NCI-H82 treated with DMSO at 0.1 percent for 48 hours (cell line): ENCODE results near the gene UPF2.
"Not testable (repeated sequence)": the region's sequence is repeated elsewhere in the genome, so short reads cannot be mapped to it uniquely, and the experiment has no call there.

Experiments
- DNase-seq: peaks from one replicate; lab custom pipeline; 2025; ENCODE audit not compliant: unreplicated experiment; lab: John Stamatoyannopoulos, UW

The UPF2 gene

DNA sequence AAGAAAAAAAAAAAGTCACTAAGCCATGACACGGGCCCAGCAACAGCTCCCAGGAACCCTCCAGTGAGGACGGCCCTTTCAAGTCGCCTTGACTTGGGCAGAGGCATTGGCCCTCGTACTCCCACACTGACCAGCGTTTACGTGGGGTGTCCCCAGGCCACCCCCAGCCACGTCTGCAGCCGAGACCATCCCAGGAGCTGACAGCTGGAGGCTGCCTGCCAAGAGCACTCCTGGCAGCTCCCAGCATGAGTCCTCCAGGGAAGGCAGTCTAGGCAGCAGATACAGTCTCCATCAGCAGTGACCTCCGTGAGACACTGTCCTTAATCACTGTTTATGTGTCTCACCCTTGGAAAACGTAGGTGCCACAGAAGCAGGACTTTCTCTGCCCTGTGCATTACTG lies 133.0 kb downstream of the UPF2 start:
- no peak for DNase-seq

DNA sequence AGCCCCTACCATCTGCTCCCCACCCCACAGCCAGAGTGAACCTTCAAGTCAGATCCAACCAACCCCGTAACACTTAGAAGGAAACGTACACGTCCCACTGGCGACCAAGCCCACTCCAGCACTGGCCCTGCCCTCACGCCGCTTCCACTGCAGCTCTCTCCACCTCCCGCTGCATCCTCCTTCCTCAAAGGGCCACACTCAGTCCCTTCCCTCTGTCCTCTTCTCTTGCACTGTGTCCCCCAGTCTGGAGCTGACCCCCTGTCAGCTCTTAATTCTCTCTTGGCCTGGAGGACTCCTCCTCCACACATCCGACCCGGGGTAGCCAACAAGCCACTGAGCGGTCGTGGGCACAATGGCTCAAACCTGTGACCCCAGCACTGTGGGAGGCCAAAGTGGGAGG lies 133.6 kb downstream of the UPF2 start:
- no peak for DNase-seq

DNA sequence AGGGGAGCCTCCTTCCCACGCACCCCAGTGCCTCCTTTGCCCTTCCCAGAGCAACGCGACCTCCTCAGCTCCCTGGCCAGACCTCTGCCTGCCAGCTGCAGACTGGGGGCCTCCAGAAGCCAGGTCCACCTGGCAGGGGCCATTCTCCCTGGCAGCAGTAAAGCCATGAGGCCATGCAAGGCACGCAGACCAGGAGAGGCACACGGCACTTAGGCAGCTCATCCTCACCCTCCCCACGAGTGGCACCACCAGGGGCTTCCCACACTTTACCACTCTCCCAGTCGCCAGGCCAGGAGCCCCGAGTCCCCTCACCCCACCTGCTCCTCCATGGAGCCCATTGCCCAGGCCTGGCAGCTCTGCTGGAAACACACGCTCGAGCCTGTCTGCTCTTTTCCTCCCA lies 134.1 kb downstream of the UPF2 start:
- no peak for DNase-seq

DNA sequence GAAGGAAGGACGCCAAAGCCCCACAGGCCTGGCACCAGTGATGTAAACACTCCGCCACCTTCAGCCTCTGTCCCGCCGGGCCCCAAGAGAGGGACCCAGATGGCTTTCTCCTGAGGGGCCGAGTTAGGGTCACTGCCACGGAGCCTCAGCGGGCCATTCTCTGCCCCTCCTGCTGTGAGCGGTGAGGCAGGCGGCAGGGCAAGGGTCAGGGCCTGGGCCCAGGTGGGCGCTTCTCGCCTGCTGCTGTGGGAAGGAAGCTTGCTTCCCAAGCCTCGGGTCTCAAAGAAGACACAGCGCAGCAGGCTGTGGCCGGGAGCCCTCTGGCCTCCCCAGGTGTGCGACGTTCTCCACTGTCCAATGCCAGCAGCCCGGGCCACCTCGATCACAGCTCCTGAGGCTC lies 134.7 kb downstream of the UPF2 start:
- DNase-seq, result no peak

DNA sequence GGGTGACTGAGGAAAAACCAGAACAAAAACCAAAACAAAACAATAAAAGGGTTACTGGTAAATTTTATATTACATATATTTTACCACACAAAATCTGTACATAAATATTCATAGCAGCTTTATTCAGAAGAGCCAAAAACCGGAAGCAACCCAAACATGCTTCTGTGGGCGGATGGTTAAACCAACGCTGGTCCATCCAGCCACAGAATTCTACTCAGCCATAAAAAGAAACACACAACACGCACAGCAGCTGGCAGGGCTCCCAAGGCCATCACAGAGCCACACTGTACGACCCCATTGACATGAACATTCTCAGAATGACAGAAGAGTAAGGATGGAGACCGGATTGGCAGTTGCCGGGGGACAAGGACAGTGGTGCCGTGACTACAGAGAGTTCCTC lies 135.9 kb downstream of the UPF2 start:
- no peak for DNase-seq

DNA sequence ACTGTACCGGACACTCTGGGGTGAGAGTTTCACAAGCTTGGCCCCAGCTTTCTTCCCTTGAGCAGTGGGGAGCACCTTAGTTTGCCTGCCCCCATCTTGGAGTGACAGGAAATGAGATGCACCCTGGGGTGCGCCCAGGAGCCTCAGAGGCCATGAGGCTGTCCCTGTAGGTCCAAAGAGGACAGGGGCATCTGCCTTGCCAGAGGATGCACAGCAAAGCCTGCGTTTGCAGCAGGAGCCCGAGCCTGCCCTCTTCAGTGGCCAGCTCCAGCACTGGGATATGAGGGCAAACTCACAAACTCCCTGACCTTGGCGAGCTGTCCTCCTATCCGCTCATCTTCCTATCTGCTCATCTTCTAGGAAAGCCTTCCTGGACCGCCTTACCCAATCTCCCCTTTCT lies 140.0 kb downstream of the UPF2 start:
- DNase-seq, result no peak

DNA sequence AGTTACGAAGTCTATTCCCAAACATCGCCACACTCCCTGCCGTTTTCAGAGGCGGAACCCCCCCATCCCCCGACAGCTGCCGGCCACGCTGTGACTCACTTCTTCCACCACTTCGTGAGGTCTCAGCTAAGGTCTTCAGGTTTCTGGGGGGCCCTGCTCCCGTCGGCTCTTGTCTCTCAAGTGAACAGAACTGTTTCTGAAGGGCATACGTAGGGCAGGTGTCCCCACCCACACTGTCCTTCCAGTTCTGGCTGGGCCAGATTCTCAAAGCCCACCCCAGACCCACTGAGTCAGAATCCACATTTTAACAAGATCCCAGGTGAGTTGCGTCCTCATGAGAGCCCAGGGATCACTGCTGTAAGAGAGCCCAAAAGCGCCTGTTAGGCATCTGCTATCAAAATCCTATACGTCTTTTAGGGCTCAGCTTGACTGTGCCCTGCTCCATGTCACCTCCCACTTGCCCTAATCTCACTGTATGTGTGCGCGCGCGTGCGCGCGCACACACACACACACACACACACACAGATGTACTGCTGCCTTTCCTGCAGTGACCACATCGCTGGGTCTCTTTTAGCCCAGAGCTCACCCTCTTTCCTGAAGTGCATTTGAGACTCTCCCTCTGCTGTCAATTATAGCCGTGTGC lies 140.7 kb downstream of the UPF2 start:
- DNase-seq, result no peak

DNA sequence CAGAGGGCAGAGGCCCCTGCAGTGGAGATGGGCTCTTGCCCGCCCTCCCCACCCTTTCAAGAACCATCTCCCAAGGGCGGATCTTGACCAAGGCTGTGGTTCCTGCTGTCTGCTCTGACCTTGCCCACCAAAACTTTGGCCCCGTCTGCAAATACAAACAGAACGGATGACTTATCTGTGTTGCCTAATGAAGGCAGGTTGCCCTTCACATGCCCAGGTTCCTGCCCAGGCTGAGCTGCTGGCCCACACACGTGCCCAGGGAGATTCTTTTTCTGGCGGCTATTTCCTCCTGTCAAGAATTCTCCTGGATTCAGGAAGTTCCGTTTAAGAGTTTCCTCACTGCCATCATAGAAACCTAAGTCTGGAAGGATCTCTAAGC lies 141.2 kb downstream of the UPF2 start:
- DNase-seq, result no peak

DNA sequence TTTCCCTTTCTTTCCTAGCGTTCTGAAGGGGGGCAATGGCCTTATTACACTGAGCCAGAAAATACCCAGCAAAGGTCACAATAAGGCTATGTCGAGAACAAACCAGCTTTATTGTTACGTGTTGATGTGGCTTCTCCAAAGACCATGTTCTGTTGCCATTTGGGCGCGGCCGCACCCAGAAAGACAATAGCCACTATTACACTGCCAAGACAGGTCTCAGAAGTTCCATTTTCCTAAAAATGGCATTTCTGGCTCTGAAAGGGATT lies 141.6 kb downstream of the UPF2 start:
- DNase-seq, result no peak

DNA sequence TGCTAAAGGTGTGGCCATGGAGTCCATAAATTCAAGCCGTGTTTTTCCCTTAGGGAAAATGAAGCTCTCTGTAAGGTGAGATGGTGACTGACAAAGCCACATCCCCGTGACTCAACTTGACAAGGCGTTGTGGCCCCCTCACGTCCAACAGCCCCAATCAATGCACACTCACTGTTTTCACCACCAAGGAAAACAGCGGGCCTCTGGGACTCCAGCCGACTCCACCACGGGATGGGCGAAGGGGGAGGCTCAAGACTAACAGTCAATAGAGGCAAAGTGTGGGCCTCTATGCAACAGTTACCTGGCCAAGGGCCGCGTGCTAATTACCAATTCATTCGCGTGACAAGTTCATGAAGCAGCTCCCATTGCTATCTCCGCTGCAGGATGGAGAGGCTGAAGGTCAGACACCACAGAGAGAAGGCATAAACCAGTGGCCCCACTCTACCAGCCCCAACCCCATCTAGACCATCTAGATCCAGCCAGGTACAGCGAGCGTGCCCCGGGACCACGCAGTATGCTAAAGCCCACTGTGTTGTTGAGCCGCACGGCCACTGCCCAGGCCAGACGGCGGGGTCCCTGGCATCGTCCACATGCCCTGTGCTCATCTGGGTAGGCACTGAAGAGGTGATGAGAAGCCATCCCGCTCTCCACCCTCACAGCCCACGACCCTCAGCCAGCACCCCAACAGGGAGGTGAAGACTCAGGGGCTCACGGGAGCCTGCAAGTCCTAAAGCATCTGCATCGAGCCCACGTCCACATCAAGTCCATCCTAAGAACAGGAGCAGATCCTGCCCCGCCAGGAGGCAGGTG lies 143.3 kb downstream of the UPF2 start:
- DNase-seq, result no peak

DNA sequence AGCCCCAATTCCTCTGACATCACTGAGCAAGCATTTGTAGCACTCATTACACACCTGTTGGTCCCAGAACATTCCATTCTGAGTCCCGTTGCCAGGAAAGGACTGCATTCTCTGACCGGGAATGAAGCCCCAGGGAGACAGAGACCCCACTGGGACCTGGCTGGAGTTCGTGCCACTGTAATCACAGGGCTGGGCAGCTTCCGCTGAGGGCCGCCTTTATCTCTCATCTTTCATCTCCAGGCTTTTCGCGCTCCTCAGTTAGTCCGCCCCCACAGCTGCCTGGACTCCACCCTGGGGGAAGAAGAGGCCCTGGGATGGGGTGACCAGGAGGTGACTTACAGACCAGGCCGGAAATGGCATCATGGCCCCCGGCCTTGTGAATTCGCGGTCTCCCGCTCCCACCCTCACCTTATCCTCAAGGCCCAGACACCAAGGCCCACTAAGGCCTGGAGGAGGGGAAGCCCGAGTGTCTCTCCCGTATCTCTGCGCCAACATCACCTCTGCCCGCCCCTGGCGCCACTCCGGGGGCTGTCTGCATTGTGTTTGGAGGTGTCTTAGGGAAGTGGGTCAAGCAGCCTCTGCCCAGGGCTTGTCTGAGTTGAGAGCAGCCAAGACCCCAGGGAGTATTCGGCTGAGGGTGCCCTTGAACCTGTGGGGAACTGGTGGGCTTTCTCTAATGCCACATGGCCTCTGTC lies 144.1 kb downstream of the UPF2 start:
- DNase-seq, result no peak

DNA sequence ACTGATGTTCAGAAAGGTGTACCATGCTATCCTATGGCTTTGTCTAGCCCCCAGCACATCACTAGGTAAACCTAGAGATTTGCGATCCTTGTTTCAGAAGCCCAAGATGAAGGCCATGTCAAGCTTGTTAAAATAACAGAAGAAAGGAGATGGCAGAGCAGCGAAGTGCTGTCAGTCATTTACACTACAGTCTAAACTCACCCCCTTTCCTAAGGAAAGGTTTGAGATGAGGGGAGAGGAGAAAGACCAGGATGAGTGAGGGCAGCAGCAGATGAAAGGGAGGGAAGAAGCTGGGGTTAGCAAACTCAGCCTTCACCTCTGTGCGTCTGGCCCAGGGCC lies 144.6 kb downstream of the UPF2 start:
- no peak for DNase-seq

DNA sequence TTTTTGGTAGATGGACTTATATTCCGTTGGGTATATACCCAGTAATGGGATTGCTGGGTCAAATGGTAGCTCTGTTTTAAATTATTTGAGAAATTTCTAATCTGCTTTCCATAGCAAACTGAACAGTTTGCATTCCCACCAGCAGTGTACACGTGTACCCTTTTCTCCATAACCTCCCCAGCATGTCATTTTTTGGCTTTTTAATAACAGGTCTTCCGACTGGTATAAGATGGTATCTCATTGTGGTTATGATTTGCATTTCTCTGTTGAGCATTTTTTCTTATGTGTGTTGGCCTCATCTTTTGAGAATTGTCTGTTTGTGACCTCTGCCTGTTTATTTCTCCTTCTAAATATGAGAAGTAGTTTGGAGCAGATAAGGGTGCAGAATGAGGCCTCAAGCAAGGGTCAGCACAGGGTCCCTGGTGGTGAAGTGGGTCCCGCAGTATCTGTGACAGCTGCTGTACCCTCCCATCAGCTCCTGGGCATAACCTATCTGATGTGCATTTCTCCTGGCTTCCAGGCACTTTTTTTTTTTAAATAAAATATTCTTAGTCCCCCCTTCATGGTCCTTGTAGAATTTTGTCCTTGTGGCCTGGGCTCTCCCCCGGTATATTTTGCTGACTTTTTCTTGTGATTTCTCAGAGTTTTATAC lies 145.9 kb downstream of the UPF2 start:
- DNase-seq, result no peak

DNA sequence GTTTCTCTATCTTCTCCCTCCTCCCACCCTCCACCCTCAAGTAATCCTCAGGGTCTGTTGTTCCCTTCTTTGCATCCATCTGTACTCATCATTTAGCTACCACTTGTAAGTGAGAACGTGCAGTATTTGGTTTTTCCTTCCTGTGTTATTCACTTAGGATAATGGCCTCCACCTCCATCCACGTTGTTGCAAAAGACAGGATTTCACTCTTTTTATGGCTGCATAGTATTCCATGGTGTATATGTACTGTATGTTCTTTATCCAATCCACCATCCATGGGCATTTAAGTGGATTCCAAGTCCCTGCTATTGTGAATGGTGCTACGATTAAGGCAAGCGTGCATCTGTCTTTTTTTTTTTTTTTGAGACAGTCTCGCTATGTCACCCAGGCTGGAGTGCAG lies 147.0 kb downstream of the UPF2 start:
- no peak for DNase-seq

DNA sequence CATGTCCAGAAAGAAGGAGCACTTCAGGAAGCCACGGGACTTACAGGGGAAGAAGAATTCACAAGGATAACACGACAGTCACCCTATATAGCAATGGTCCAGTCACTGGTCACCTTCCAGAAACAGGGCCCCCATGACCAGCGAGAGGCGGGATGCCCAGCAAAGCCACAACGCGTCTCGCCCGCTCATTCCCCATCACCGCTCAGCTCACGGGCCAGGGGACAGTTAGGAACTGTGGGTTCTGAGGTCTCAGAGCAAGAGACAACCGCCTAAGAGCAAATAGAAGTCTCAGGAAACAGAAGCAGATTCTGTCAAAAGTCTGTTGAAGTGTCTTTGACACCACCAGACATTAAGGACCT lies 147.5 kb downstream of the UPF2 start:
- no peak for DNase-seq

DNA sequence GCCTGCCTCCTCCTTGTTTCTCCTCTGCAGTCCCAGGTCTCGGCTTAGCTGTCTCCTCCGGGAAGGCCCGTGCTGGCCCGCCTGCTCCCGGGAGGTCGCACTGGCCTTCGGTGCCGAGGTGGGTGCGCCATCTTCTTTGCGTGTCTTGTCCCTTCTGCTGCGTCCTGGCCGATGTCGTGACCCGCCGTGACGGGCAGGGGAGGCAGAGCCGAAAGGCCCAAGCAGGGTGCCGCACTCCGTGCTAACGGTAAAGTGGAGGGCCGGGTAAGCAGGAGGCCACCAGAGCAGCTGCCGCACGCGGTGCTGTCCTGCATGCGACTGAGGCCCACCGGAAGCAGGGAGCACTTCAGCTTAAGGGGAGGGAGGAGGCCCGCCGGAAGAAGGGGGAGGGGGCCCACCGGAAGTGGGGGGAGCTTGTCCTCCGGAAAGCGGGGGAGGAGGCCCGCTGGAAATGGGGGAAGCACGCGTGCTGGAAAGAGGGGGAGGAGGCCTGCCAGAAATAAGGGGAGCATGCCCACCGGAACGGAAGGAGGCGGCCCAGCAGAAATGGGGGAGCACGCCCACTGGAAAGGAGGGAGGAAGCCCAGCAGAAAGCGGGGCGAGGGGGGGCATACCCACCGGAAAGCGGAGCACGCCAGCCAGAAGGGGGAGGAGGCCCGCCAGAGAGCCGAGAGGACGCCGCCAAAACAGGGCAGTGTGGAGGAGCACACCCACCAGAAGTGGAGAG lies 148.1 kb downstream of the UPF2 start:
- DNase-seq, result no peak

DNA sequence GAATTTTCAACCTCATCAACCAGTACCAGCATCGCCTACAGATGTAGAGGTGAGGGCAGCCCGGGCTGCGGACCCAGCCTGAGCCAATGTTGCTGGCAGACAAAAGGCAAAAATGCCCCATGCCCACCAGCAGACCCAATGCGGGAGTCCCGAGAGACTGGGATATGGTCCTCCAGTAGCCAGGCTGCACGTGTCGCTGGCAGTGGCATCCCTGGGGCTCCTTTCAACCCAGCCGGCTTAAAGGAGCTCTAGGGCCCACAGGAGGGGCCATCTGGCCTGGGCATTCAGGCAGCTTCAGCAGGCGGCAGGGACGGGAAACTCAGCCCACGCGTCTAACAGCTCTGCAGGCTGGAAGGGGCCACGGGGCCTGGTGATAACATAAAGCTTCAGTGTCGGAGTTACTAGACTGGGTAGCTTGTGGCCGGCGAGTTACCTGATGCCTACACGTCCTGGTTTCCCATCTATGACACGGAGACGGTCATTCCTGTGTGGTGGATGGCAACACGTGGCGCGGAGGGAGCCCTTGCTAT lies 148.8 kb downstream of the UPF2 start:
- no peak for DNase-seq

DNA sequence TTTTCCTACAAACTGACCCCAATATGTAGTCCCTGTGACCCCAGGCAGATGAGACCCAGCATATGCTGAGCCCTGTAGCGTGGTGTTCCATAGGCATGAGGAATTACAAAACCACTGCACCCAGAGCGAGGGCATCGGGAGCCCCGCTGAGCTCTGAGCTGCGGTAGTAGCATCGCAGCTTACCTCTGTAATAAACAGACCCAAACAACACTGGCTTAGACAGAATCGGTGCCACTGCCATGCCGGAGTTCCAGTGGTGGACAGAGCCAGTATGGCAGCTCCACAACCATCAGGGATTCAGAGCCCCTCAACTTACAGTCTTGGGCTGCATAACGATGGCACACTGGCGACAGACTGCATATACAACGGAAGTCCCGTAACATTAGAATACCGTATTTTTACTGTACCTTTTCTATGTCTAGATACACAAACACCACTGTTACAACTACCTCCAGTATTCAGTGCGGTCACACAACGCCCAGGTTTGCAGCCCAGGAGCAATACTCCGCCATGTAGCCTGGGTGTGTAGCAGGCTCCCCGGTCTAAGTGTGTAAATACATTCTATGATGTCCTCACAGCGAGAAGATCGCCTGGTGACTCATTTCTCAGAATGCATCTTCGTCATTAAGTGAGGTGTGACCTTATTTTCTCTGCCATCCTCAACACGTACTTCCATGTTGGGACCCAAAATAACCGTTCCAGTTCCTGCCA lies 150.7 kb downstream of the UPF2 start:
- DNase-seq, result no peak

DNA sequence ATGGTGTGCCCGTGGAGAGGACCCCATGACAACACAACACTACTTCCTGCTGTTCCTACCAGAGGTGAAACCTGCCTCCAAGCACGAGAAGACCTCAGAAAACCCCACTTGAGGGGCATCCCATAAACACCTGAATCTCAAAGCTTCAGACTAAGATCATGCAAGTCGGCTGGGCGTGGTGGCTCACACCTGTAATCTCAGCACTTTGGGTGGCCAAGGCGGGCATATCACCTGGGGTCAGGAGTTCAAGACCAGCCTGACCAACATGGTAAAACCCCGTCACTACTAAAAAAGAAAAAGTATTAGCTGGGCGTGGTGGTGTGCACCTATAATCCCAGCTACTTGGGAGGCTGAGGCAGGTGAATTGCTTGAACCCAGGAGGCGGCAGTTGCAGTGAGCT lies 153.3 kb downstream of the UPF2 start:
- not testable (repeated sequence) for DNase-seq

DNA sequence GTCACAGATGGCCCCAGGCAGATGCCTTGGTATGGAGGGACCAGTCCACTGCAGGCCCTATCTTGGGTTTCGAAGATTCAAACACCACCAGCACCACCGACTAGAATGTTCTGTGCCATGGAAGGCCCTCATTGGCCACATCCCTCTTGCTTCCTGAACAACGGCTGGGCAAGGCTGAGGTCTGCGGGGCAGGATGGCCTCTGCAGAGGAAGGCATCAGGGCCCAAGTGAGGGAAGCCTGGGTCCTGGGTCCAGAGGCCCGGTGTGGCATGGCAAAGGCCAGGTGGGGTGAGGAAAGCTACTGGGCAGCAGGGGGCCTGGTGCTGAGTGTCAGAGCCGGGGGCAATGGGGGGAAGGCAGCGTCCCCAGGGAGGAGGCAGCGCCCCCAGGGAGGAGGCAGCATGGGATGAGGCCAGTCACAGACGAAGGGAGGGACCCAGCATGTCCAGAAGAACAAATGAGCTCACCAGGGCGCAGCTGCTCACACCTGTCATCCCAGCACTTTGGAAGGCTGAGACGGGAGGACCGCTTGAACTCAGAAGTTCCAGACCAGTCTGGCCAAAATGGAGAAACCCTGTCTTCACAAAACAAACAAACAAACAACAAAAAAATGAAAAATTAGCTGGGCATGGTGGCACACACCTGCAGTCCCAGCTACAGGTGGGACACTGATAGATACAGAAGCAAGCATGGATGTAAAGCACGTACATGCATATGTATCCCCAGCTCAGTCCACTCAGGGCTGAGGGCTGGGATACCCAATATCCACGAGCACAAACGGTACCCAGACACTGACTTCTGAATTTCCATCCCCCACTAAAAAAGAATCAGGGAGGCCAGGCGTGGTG lies 155.0 kb downstream of the UPF2 start:
- DNase-seq, result no peak
